GM12878 (cell line): ENCODE measurements around the gene MAPKAP1.

Source experiments
- BHLHE40 ChIP-seq, 2 experiments: fragments of 450-650 bp in 1 of 2; IDR thresholded peaks; 2 replicates each; pipeline ENCODE4 v1.6.1; 2011 to 2017; ENCODE audit warnings: low read depth in 2 of 2, borderline replicate concordance in 1 of 2, improper control_type of control experiment in 1 of 2, low read length in 1 of 2, mild to moderate bottlenecking in 1 of 2
- CTCF ChIP-seq, 3 experiments: IDR thresholded peaks in 2 of 3; conservative IDR thresholded peaks in 1 of 3; 2 replicates each; pipeline ENCODE4 v1.5.1; 2011; ENCODE audit warnings: low read depth in 3 of 3, low read length in 3 of 3, mild to moderate bottlenecking in 3 of 3, control low read depth in 2 of 3, moderate library complexity in 2 of 3, inconsistent platforms in 1 of 3, mixed read lengths in 1 of 3; ENCODE audit not compliant: control insufficient read depth in 2 of 3, insufficient read depth in 1 of 3; ENCODE audit errors: extremely low read depth in 1 of 3
- EZH2 ChIP-seq: IDR thresholded peaks from 2 replicates; pipeline ENCODE4 v1.6.1; 2012; ENCODE audit warnings: low read depth, mild to moderate bottlenecking, control low read depth, inconsistent platforms, low read length, borderline replicate concordance; ENCODE audit not compliant: control insufficient read depth
- FOS ChIP-seq: IDR thresholded peaks from 3 replicates; pipeline ENCODE4 v1.6.1; 2011; ENCODE audit warnings: borderline replicate concordance; ENCODE audit not compliant: insufficient read length; ENCODE audit errors: extremely low read depth
- FOXM1 ChIP-seq: IDR thresholded peaks from 2 replicates; pipeline ENCODE4 v1.6.1; 2012; ENCODE audit warnings: low read depth, mild to moderate bottlenecking, inconsistent platforms, low read length, moderate library complexity
- POLR2A ChIP-seq: IDR thresholded peaks from 2 replicates; pipeline ENCODE4 v1.6.1; 2011; ENCODE audit warnings: low read depth, mild to moderate bottlenecking, low read length
- TF ChIP-seq, protein P1 (sequence below): IDR thresholded peaks from 2 replicates; pipeline ENCODE4 v1.6.1; 2011; ENCODE audit warnings: borderline replicate concordance, low read depth, mild to moderate bottlenecking, moderate library complexity, mixed read lengths, low read length; ENCODE audit not compliant: insufficient read depth; ENCODE audit errors: extremely low read length

- TF ChIP-seq POLR2A (no peak), EZH2 (no peak), CTCF (IDR thresholded peaks at IDR 0.05 in 2 of 3, conservative IDR thresholded peaks at IDR 0.05 in 1 of 3; ENCODE audit: control insufficient read depth in 2 of 3, extremely low read depth in 1 of 3, insufficient read depth in 1 of 3, low read depth in 3 of 3, low read length in 3 of 3) (no peak), FOXM1 (no peak), FOS (no peak), BHLHE40 (IDR thresholded peaks at IDR 0.05; ENCODE audit: borderline replicate concordance in 1 of 2, low read depth in 2 of 2, low read length in 1 of 2) (no peak)
- TF ChIP-seq, protein P1, sequence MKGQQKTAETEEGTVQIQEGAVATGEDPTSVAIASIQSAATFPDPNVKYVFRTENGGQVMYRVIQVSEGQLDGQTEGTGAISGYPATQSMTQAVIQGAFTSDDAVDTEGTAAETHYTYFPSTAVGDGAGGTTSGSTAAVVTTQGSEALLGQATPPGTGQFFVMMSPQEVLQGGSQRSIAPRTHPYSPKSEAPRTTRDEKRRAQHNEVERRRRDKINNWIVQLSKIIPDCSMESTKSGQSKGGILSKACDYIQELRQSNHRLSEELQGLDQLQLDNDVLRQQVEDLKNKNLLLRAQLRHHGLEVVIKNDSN: no peak
These were observed 270.2 kb downstream of the MAPKAP1 start for GRCh38 chr9:125436613-125437443.
